ENCODE results near the gene USP34. TPM values are rescaled to one million over a fixed set of nuclear protein-coding genes. Genes with fewer than 3 reads are reported as not detected.

The USP34 gene
- total and polyA plus RNA-seq, 2 donors (not counting 1 experiment from before 2014, with no cell fraction given) = 52.4 to 129 TPM

DNA sequence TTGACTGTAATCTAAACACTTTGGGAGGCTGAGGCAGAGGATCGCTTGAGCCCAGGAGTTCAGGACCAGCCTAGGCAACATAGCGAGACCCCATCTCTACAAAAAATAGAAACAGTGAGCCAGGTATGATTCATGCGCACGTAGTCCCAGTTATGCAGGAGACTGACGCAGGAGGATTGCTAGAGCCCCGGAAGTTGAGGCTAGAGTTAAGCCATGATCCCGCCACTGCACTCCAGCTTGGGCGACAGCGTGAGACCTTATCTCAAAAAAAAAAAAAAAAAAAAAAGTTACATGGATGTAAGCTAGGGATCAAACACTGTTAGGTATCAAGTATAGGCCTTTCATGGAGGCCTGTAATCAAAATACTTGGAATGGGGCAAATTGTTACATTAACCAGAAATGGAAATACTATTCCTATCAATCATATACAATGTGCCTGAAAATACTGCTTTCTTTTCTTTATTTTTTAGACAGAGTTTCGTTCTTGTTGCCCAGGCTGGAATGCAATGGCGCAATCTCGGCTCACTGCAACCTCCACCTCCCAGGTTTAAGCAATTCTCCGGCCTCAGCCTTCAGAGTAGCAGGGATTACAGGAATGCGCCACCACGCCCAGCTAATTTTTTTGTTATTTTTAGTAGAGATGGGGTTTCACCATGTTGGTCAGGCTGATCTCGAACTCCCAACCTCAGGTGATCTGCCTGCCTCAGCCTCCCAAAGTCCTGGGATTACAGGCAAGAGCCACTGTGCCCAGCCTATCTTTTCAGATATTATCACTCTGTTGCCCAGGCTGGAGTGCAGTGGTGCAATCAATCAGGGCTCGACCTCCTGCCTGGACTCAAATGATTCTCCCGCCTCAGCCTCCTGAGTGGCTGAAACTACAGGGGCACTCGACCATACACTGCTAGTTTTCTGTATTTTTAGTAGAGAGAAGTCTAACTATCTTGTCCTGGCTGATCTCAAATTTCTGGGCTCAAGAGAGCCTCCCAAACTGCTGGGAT lies 40.1 kb upstream of the USP34 start:
- Histone ChIP-seq H3K4me2 (ENCODE audit: extremely low read depth, insufficient read depth, low read length) (no peak overlapping the region), H3K4me3 (replicated peaks in 1 of 4; ENCODE audit: control extremely low read depth in 1 of 4, insufficient read depth in 1 of 4, low read depth in 3 of 4, low read length in 4 of 4) (no peak overlapping the region), H3K9me3 (ENCODE audit: control insufficient read depth, insufficient read depth, low read depth, low read length) (no peaks in the 10 kb centered on the region), H3K36me3 (ENCODE audit: control insufficient read depth, insufficient read depth, low read length) (peaks cover 4% of the 10 kb centered on the region), H4K20me1 (ENCODE audit: control insufficient read depth, extremely low read depth, insufficient read depth, low read length) (no peaks in the 10 kb centered on the region), H2AFZ (ENCODE audit: low read length) (no peak overlapping the region), H3K79me2 (ENCODE audit: control insufficient read depth, insufficient read depth, low read length) (peaks cover 87% of the 10 kb centered on the region), H3K27ac (ENCODE audit: insufficient read depth, low read length) (no peak overlapping the region), H3K4me1 (ENCODE audit: control insufficient read depth, extremely low read depth, insufficient read depth, low read length) (no peaks in the 10 kb centered on the region), H3K9ac (ENCODE audit: insufficient read depth, low read length) (no peak overlapping the region), H3K27me3 (ENCODE audit: control insufficient read depth, insufficient read depth, low read length) (no peaks in the 10 kb centered on the region)
- DNase-seq (ENCODE audit: low read depth in 2 of 2) = no peak
- no peak for TF ChIP-seq EZH2 (IDR thresholded peaks at IDR 0.05; ENCODE audit: low read length, missing control alignments)

DNA sequence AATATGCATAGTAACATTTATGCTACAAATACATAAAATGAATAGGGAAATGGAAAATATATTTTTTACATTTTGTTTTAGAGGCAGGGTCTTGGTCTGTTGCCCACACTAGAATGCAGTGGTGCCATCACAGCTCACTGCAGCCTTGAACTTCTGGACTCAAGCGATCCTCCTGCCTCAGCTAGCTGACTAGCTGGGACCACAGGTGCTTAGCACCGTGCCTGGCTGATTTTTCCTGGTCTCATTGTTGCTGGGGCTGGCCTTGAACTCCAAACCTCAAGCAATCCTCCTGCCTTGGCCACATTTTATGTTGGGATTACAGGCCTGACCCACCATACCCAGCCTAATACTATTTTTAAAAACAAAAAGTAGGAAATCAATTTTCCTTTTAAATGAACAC lies 34.1 kb upstream of the USP34 start:
- Histone ChIP-seq H3K27me3 (ENCODE audit: control insufficient read depth, insufficient read depth, low read length) (no peaks in the 10 kb centered on the region), H3K4me3 (replicated peaks in 1 of 4; ENCODE audit: control extremely low read depth in 1 of 4, insufficient read depth in 1 of 4, low read depth in 3 of 4, low read length in 4 of 4) (no peak overlapping the region), H3K27ac (ENCODE audit: insufficient read depth, low read length) (no peak overlapping the region), H4K20me1 (ENCODE audit: control insufficient read depth, extremely low read depth, insufficient read depth, low read length) (no peaks in the 10 kb centered on the region), H3K36me3 (ENCODE audit: control insufficient read depth, insufficient read depth, low read length) (peaks cover 4% of the 10 kb centered on the region), H3K9ac (ENCODE audit: insufficient read depth, low read length) (no peak overlapping the region), H3K9me3 (ENCODE audit: control insufficient read depth, insufficient read depth, low read depth, low read length) (no peaks in the 10 kb centered on the region), H2AFZ (ENCODE audit: low read length) (no peak overlapping the region), H3K79me2 (ENCODE audit: control insufficient read depth, insufficient read depth, low read length) (peaks cover 52% of the 10 kb centered on the region), H3K4me2 (ENCODE audit: extremely low read depth, insufficient read depth, low read length) (no peak overlapping the region), H3K4me1 (ENCODE audit: control insufficient read depth, extremely low read depth, insufficient read depth, low read length) (no peaks in the 10 kb centered on the region)
- TF ChIP-seq, protein P1, sequence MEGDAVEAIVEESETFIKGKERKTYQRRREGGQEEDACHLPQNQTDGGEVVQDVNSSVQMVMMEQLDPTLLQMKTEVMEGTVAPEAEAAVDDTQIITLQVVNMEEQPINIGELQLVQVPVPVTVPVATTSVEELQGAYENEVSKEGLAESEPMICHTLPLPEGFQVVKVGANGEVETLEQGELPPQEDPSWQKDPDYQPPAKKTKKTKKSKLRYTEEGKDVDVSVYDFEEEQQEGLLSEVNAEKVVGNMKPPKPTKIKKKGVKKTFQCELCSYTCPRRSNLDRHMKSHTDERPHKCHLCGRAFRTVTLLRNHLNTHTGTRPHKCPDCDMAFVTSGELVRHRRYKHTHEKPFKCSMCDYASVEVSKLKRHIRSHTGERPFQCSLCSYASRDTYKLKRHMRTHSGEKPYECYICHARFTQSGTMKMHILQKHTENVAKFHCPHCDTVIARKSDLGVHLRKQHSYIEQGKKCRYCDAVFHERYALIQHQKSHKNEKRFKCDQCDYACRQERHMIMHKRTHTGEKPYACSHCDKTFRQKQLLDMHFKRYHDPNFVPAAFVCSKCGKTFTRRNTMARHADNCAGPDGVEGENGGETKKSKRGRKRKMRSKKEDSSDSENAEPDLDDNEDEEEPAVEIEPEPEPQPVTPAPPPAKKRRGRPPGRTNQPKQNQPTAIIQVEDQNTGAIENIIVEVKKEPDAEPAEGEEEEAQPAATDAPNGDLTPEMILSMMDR (conservative IDR thresholded peaks at IDR 0.05 in 1 of 2, IDR thresholded peaks at IDR 0.05 in 1 of 2; ENCODE audit: low read depth in 1 of 2, low read length in 2 of 2) = no peak
- no peak for TF ChIP-seq EZH2 (IDR thresholded peaks at IDR 0.05; ENCODE audit: low read length, missing control alignments)
- no peak for DNase-seq (ENCODE audit: low read depth in 2 of 2)

DNA sequence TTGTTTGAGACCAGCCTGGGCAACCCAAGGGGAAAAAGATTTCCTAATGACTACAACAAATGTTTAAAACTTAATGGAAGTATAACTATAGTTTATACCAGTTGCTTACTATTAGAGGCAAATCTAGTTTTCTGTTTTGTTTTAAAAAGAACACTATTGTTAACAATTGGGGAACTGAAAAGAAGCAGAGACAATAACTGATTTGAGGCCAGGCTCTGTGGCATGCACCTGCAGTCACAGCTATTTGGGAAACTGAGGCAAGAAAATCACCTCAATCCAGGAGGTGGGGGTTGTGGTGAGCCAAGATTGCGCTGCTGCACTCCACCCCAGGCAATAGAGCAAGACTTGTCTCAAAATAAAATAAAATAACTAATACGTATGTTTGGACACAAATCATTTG lies 28.2 kb upstream of the USP34 start:
- Histone ChIP-seq H3K27ac (ENCODE audit: insufficient read depth, low read length) (no peak overlapping the region), H3K27me3 (ENCODE audit: control insufficient read depth, insufficient read depth, low read length) (no peaks in the 10 kb centered on the region), H3K4me3 (replicated peaks in 1 of 4; ENCODE audit: control extremely low read depth in 1 of 4, insufficient read depth in 1 of 4, low read depth in 3 of 4, low read length in 4 of 4) (no peak overlapping the region), H3K36me3 (ENCODE audit: control insufficient read depth, insufficient read depth, low read length) (peaks cover 12% of the 10 kb centered on the region), H3K4me1 (ENCODE audit: control insufficient read depth, extremely low read depth, insufficient read depth, low read length) (no peaks in the 10 kb centered on the region), H3K9ac (ENCODE audit: insufficient read depth, low read length) (no peak overlapping the region), H3K79me2 (ENCODE audit: control insufficient read depth, insufficient read depth, low read length) (peaks cover 7% of the 10 kb centered on the region), H3K4me2 (ENCODE audit: extremely low read depth, insufficient read depth, low read length) (no peak overlapping the region), H4K20me1 (ENCODE audit: control insufficient read depth, extremely low read depth, insufficient read depth, low read length) (no peaks in the 10 kb centered on the region), H3K9me3 (ENCODE audit: control insufficient read depth, insufficient read depth, low read depth, low read length) (no peaks in the 10 kb centered on the region), H2AFZ (ENCODE audit: low read length) (no peak overlapping the region)
- TF ChIP-seq EZH2 (IDR thresholded peaks at IDR 0.05; ENCODE audit: low read length, missing control alignments) = no peak
- TF ChIP-seq, protein P1 (conservative IDR thresholded peaks at IDR 0.05 in 1 of 2, IDR thresholded peaks at IDR 0.05 in 1 of 2; ENCODE audit: low read depth in 1 of 2, low read length in 2 of 2) = no peak
- DNase-seq (ENCODE audit: low read depth in 2 of 2) = no peak
